KMS-11 (cell line): ENCODE measurements around the gene PSORS1C1.

Experiments
- H2AFZ ChIP-seq: fragments of 200-600 bp; sonication (generic); 2 replicates; pipeline ENCODE4 v1.6.1; 2016; ENCODE audit warnings: antibody characterized with exemption, mixed run types, low read depth
- H3K27ac ChIP-seq: fragments of 200-600 bp; sonication (generic); 2 replicates; pipeline ENCODE4 v1.6.1; 2016; ENCODE audit warnings: mild to moderate bottlenecking, mixed run types
- H3K27me3 ChIP-seq: fragments of 200-600 bp; sonication (generic); 2 replicates; pipeline ENCODE4 v1.6.1; 2017; ENCODE audit warnings: mild to moderate bottlenecking, low read depth, mixed run types, moderate library complexity; ENCODE audit not compliant: insufficient read depth
- H3K36me3 ChIP-seq: fragments of 200-600 bp; sonication (generic); 2 replicates; pipeline ENCODE4 v1.6.1; 2017; ENCODE audit warnings: mild to moderate bottlenecking, mixed run types; ENCODE audit not compliant: insufficient read depth
- H3K4me1 ChIP-seq: fragments of 200-600 bp; sonication (generic); 2 replicates; pipeline ENCODE4 v1.6.1; 2016; ENCODE audit warnings: mild to moderate bottlenecking, low read depth, mixed run types; ENCODE audit not compliant: poor library complexity, severe bottlenecking
- H3K4me2 ChIP-seq: fragments of 200-600 bp; sonication (generic); 2 replicates; pipeline ENCODE4 v1.7.0; 2016; ENCODE audit warnings: mild to moderate bottlenecking, mixed run types
- H3K4me3 ChIP-seq: fragments of 200-600 bp; sonication (generic); IDR thresholded peaks from 2 replicates; pipeline ENCODE4 v1.6.1; 2017; ENCODE audit warnings: low read depth, low read length, mixed read lengths; ENCODE audit not compliant: insufficient read depth
- H3K79me2 ChIP-seq: fragments of 200-600 bp; sonication (generic); 2 replicates; pipeline ENCODE4 v1.6.1; 2016; ENCODE audit warnings: low read depth, mixed run types; ENCODE audit not compliant: insufficient read depth
- H3K9ac ChIP-seq: fragments of 200-600 bp; sonication (generic); 2 replicates; pipeline ENCODE4 v1.6.1; 2016; ENCODE audit warnings: mild to moderate bottlenecking, mixed run types
- H4K20me1 ChIP-seq: fragments of 200-600 bp; sonication (generic); 2 replicates; pipeline ENCODE4 v1.6.1; 2016; ENCODE audit warnings: mild to moderate bottlenecking, mixed run types; ENCODE audit not compliant: insufficient read depth
- TF ChIP-seq, protein P1 (sequence below): fragments of 200-600 bp; sonication (generic); conservative IDR thresholded peaks from 2 replicates; pipeline ENCODE4 v1.6.1; 2017; ENCODE audit warnings: low read depth, mild to moderate bottlenecking, antibody characterized with exemption, low read length, moderate library complexity, mixed read lengths

PSORS1C1 gene

DNA sequence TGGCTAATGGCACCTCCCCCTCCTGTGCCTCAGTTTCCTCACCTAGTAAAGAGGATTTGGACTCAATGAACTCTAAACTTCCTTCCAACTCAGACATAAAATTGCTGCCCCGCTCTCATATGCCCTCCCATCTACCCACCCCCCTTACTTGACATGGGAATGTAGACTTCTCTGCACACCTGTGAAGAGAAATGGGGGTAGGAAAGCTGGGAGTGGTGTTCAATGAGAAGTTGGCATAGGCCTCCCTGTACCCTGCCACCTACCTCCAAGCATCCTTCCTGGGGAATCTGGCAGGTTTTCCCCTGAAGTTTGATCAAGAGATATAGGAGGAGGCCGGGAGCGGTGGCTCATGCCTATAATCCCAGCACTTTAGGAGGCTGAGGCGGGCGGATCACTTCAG lies 59.8 kb downstream of the PSORS1C1 start:
- Histone ChIP-seq H3K36me3 (no peaks in the 10 kb centered on the region), H3K4me2 (no peak overlapping the region)
- TF ChIP-seq, protein P1, sequence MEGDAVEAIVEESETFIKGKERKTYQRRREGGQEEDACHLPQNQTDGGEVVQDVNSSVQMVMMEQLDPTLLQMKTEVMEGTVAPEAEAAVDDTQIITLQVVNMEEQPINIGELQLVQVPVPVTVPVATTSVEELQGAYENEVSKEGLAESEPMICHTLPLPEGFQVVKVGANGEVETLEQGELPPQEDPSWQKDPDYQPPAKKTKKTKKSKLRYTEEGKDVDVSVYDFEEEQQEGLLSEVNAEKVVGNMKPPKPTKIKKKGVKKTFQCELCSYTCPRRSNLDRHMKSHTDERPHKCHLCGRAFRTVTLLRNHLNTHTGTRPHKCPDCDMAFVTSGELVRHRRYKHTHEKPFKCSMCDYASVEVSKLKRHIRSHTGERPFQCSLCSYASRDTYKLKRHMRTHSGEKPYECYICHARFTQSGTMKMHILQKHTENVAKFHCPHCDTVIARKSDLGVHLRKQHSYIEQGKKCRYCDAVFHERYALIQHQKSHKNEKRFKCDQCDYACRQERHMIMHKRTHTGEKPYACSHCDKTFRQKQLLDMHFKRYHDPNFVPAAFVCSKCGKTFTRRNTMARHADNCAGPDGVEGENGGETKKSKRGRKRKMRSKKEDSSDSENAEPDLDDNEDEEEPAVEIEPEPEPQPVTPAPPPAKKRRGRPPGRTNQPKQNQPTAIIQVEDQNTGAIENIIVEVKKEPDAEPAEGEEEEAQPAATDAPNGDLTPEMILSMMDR = no peak

GRCh38 chr6:31175971-31176370 lies 61.4 kb downstream of the PSORS1C1 start:
- no peak overlapping the region for H2AFZ ChIP-seq
- no peaks in the 10 kb centered on the region for H3K36me3 ChIP-seq
- no peak overlapping the region for H3K27ac ChIP-seq
- H4K20me1 ChIP-seq = no peaks in the 10 kb centered on the region
- H3K27me3 ChIP-seq = no peaks in the 10 kb centered on the region
- no peak overlapping the region for H3K9ac ChIP-seq
- peaks cover 8% of the 10 kb centered on the region for H3K4me1 ChIP-seq
- TF ChIP-seq, protein P1 = no peak
- H3K4me2 ChIP-seq = no peak overlapping the region
- H3K4me3 ChIP-seq = no peak overlapping the region
- no peaks in the 10 kb centered on the region for H3K79me2 ChIP-seq

More for the DNA sequence above, 59.8 kb downstream of the PSORS1C1 start:
- Histone ChIP-seq H3K4me3 (no peak overlapping the region), H3K79me2 (no peaks in the 10 kb centered on the region), H4K20me1 (no peaks in the 10 kb centered on the region), H2AFZ (no peak overlapping the region), H3K9ac (no peak overlapping the region), H3K27me3 (no peaks in the 10 kb centered on the region), H3K27ac (no peak overlapping the region), H3K4me1 (peaks cover 7% of the 10 kb centered on the region)

DNA sequence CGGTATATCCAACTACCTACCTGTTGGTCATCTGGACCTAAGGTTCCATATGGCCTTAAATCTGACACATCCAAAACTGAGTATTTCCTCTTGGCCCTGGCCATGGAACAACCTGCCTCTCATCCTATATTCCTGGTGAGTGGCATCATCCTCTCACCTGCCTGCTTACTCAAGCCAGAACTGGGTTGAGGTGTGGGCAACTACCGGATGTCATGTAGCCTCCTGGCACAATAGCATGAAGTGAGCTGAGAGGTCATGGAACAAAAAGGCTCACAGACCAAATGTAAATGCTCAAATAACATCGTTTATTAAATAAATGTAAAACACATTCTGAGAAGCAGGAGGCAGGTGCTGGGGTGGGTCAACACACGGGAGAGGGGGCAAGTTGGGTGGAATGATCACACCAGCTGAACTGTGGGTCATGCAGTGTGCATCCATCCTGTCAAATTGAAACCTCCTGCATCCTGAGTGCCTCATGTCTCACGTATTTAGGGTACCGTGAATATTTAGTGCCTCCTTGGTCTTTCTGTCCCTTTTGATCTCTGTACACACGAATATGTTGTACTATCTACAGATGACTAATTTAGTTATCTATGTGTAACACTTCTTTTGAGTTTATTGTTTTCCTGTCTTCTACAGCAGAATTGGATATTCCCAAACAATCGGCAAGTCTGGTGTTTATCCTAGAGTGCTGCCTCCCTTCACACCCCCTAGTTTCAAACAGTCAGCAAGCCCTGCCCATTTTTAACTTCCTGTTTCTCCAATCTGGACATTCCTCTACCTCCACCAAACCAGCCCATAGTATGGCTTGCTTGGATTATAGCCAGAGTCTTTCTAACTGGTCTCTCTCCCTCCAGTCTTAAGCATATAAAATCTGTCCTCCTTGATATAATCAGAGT lies 63.8 kb downstream of the PSORS1C1 start:
- Histone ChIP-seq H3K27me3 (no peaks in the 10 kb centered on the region), H3K9ac (no peak overlapping the region), H2AFZ (no peak overlapping the region), H3K36me3 (no peaks in the 10 kb centered on the region), H4K20me1 (no peaks in the 10 kb centered on the region), H3K4me1 (peaks cover 8% of the 10 kb centered on the region), H3K4me2 (no peak overlapping the region), H3K27ac (no peak overlapping the region), H3K79me2 (no peaks in the 10 kb centered on the region), H3K4me3 (no peak overlapping the region)
- TF ChIP-seq, protein P1 = no peak

- no peaks in the 10 kb centered on the region for H3K27me3 ChIP-seq
- no peak overlapping the region for H3K9ac ChIP-seq
- H3K27ac ChIP-seq = no peak overlapping the region
- no peak overlapping the region for H3K4me2 ChIP-seq
- peaks cover 8% of the 10 kb centered on the region for H3K4me1 ChIP-seq
- TF ChIP-seq, protein P1 = no peak
- H2AFZ ChIP-seq = no peak overlapping the region
- H3K4me3 ChIP-seq = no peak overlapping the region
- no peaks in the 10 kb centered on the region for H4K20me1 ChIP-seq
- no peaks in the 10 kb centered on the region for H3K36me3 ChIP-seq
- H3K79me2 ChIP-seq = no peaks in the 10 kb centered on the region
Observed at GRCh38 chr6:31179042-31179386, 64.4 kb downstream of the PSORS1C1 start.
